C4-2B (cell line): ENCODE measurements around the gene LINC00632.

Source experiments
- ZFX ChIP-seq: fragments of 450-650 bp; IDR thresholded peaks from 2 replicates; pipeline ENCODE4 v1.6.1; 2017
- TF ChIP-seq, protein P1 (sequence below): fragments of 450-650 bp; conservative IDR thresholded peaks from 2 replicates; pipeline ENCODE4 v1.5.1; 2017; ENCODE audit warnings: mild to moderate bottlenecking

DNA sequence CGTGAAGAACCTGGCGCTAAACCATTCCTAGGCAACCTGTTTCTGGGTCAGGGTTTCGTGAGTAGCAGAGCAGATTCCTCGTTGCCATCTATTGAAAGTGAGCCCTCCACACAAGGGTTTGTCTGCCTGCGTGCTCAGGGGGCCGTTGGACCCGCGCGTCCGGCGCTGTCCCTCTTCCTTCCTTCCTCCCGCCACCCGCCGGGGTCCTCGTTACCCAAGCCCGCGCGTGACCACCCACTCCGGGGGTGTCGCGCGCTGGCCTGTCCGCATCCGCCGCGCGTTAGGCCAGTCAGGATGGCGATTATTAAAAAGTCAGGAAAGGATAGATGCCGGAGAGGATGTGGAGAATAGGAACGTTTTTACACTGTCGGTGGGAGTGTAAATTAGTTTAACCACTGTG, 66.8 kb downstream of the LINC00632 start:
- TF ChIP-seq, protein P1, sequence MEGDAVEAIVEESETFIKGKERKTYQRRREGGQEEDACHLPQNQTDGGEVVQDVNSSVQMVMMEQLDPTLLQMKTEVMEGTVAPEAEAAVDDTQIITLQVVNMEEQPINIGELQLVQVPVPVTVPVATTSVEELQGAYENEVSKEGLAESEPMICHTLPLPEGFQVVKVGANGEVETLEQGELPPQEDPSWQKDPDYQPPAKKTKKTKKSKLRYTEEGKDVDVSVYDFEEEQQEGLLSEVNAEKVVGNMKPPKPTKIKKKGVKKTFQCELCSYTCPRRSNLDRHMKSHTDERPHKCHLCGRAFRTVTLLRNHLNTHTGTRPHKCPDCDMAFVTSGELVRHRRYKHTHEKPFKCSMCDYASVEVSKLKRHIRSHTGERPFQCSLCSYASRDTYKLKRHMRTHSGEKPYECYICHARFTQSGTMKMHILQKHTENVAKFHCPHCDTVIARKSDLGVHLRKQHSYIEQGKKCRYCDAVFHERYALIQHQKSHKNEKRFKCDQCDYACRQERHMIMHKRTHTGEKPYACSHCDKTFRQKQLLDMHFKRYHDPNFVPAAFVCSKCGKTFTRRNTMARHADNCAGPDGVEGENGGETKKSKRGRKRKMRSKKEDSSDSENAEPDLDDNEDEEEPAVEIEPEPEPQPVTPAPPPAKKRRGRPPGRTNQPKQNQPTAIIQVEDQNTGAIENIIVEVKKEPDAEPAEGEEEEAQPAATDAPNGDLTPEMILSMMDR = no peak
- TF ChIP-seq ZFX = no peak
